Activated naive CD4-positive, alpha-beta T cell treated with anti-CD3 and anti-CD28 coated beads, Interleukin-2, amount 50 U/mL, for 24 hours (primary cell): ENCODE results near the gene ZFP64.
A peak's percentile ranks its signal among the peaks of the same experiment; 100 is the strongest.
"Not testable (repeated sequence)": the region's sequence is repeated elsewhere in the genome, so short reads cannot be mapped to it uniquely, and the experiment has no call there.

ENCODE experiments used
- H3K27ac Mint-ChIP-seq: one replicate; pipeline ENCODE4 v1.8.0; 2021; ENCODE audit warnings: mild to moderate bottlenecking, mixed read lengths
- H3K27me3 Mint-ChIP-seq: one replicate; pipeline ENCODE4 v1.8.0; 2021; ENCODE audit warnings: mixed read lengths
- H3K36me3 Mint-ChIP-seq: one replicate; pipeline ENCODE4 v1.8.0; 2021; ENCODE audit warnings: mixed read lengths
- H3K4me1 Mint-ChIP-seq: one replicate; pipeline ENCODE4 v1.8.0; 2021; ENCODE audit warnings: mixed read lengths
- H3K4me3 Mint-ChIP-seq: one replicate; pipeline ENCODE4 v1.8.0; 2021; ENCODE audit warnings: mild to moderate bottlenecking, mixed read lengths
- H3K9me3 Mint-ChIP-seq: one replicate; pipeline ENCODE4 v1.8.0; 2021; ENCODE audit warnings: mixed read lengths

The ZFP64 gene

DNA sequence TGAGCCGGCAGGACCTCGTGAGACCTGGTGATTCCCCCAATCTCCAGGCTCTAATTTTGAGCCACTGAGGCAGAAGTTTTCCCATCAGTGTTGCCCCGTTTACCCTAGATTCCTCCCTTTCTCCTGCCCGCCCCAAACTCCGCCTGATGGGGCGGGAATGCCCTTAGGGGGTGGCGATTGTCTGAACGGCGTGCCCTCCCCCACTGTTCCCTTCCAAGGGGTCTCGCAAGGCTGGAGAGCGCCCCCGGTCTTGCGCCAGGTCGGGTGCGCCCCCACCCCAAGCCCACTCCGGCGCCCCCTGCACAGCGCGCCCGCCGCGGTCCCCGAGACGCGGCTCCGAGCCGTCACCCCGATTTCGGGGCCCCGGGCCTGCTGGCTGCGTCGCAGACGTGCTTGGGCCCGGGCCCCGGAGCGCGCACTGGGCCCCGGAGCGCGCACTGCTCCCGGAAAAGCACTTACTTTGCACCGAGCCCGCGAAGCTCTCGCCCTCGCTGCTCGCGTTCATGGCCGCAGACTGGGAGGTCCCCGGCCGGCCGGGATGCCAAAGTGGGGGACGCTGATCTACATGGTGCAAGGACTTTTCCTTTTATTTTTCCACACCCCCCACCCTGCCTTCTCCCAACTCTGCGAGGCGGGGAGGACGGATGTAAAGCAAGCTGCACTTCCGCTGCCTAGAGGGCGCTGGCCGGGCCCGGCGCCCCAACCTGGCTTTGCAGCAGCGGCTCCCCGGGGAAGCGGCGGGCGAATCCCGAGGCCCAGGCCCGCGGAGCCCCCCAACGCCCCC, at the start of gene ZFP64:
Gene ZFP64, minus strand, starts transcription at position 648 of the 784 bp plus-strand sequence. Its CDS starts 143 bp downstream, at position 505.
- H3K27me3 Mint-ChIP-seq, result no peaks in the 10 kb centered on the region
- H3K4me1 Mint-ChIP-seq, result peaks cover 23% of the 10 kb centered on the region
- peak within 1 kb of the TSS; percentile 97 for H3K27ac Mint-ChIP-seq
- H3K36me3 Mint-ChIP-seq, result no peaks in the 10 kb centered on the region
- H3K4me3 Mint-ChIP-seq, result peak within 1 kb of the TSS; percentile 93
- no peaks in the 10 kb centered on the region for H3K9me3 Mint-ChIP-seq

DNA sequence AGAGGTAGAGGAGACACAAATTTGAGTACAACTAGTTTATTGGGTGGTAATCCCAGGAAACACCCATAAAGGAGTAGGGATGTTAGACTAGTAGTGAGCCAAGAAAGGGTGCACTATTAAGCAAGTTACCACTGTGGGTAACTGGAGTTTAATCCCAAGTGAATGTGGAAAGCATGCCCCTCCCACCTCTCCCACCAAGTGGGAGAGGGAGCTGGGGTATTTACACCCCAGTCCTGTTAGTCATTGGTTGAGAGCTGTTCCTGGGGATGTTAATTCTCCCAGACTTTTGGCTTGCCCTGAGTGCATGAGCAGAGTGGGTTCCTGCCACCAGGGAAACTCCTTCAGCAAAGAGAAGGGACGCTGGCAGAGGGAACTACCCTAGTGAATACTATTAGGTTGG, 49.2 kb upstream of the ZFP64 start:
- H3K4me3 Mint-ChIP-seq, result no peak overlapping the region
- H3K4me1 Mint-ChIP-seq, result peaks cover 19% of the 10 kb centered on the region
- H3K27me3 Mint-ChIP-seq, result no peaks in the 10 kb centered on the region
- H3K27ac Mint-ChIP-seq, result no peak overlapping the region
- H3K9me3 Mint-ChIP-seq, result no peaks in the 10 kb centered on the region
- H3K36me3 Mint-ChIP-seq, result no peaks in the 10 kb centered on the region

DNA sequence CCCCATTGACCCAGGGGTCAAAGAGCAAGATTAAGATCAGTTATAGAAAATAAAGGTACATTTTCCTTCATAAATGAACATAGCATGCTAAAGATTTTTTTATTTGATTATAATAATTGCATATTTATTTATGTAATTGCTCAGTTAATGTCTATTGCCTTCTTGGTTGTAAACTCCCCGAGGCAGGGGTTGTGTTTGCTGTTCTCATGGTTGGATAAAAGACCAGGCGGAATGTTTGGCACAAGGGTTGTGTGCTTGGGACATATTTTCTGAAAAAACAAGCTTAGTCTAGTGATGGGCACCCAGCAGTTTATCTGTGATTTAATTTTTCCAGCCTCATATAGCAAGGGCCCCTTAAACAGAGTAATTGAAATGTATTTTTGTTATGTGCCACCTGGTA, 47.5 kb upstream of the ZFP64 start:
- H3K36me3 Mint-ChIP-seq, result no peaks in the 10 kb centered on the region
- H3K27ac Mint-ChIP-seq, result no peak overlapping the region
- H3K4me3 Mint-ChIP-seq, result no peak overlapping the region
- H3K4me1 Mint-ChIP-seq, result peaks cover 17% of the 10 kb centered on the region
- H3K27me3 Mint-ChIP-seq, result no peaks in the 10 kb centered on the region
- no peaks in the 10 kb centered on the region for H3K9me3 Mint-ChIP-seq

DNA sequence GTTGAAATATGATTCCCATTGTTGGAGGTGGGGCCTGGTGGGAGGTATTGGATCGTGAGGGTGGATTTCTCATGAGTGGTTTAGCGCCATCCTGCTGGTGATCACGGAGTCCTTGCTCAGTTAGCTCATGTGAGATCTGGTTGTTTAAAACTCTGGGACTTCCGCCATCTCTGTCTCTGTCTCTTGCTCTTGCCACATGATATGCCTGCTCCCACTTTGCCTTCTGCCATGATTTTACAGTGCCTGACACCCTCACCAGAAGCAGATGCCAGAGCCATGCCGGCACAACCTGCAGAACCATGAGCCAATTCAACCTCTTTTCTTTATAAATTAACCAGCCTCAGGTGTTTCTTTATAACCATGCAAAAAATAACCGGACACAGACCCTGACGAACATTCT, 44.7 kb upstream of the ZFP64 start:
- Mint-ChIP-seq H3K27ac (no peak overlapping the region), H3K27me3 (no peaks in the 10 kb centered on the region), H3K36me3 (no peaks in the 10 kb centered on the region), H3K4me3 (no peak overlapping the region), H3K9me3 (no peaks in the 10 kb centered on the region), H3K4me1 (peaks cover 3% of the 10 kb centered on the region)

DNA sequence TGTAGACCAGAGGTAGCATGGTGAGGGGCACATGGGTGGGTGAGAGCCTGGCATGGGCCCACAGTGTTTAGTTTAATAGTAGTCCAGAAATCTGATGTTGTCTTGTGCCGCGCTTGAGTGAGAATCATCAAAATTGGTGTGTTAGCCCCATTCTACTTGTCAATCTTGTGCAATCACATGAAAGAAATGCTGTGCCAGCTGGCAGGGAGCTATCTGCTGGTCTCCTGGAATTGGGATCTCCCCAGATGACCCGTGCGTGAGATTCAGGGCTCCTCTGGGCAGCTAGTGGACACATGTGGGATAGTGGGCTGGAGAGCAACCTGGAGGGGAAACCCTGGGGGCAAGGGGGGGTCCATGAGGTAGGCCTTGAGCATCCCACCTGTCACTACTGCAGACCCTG, 43.5 kb upstream of the ZFP64 start:
- no peak overlapping the region for H3K4me3 Mint-ChIP-seq
- no peaks in the 10 kb centered on the region for H3K36me3 Mint-ChIP-seq
- no peaks in the 10 kb centered on the region for H3K9me3 Mint-ChIP-seq
- H3K27ac Mint-ChIP-seq, result no peak overlapping the region
- H3K4me1 Mint-ChIP-seq, result no peaks in the 10 kb centered on the region
- no peaks in the 10 kb centered on the region for H3K27me3 Mint-ChIP-seq

DNA sequence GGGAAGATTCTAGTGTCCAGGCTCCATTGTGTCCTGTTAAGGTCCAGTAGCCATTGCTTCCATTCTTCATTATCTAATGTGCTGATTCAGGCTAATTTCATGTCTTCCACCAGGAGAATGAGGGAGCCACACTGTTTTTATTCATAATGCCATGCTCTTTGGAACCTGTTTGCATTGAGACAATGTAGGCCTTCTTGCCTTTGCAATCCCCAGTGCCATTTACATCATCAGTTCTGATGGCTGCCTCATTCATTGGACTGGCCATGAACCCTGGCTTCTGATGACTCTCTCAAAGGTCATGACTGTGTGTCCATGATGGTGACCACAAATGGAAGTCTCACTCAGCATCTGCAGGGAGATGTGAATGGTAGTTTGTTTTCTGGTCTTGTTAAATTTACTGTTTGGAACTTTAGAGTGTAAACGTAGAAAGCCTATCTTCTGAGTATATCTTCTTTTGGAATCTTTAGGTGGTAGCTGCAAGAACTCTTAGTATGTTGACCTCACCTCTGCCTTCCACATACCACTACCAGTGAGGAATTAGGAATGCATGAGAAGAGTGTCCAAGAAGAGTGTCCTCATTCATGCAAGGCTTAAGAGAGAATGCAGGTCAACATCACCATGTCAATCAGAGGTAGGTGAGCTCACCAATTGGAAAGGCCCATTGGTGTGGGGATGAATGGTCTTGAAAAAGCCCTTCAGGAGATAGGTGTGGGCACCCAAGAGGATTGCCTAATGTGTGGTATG, 42.9 kb upstream of the ZFP64 start:
- Mint-ChIP-seq H3K36me3 (no peaks in the 10 kb centered on the region), H3K27ac (no peak overlapping the region), H3K27me3 (no peaks in the 10 kb centered on the region), H3K4me3 (no peak overlapping the region), H3K9me3 (no peaks in the 10 kb centered on the region), H3K4me1 (no peaks in the 10 kb centered on the region)

DNA sequence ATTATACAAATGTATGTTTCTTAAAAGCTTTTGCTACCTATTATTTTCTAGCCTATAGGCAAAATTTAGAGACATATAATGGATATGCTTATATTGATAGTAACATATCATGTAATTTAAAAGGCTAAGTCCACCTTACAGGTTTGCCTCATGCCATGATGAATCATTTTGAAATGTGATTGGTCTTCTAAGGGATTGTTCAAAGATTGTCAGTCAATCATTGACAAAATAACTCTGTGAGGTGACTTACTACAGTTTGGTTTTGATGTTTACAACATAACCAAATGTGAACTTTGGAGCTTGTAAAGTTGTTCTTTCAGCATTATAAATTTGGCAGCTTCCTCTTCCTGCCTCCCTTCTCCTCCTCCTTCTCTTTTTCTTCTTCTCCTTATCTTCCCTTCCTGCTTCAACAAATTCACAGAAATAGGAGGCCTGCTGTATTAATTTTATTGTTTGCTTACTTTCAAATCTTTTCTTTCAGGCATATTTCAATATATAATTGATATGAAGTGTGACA, 39.7 kb upstream of the ZFP64 start:
- Mint-ChIP-seq H3K4me3 (no peak overlapping the region), H3K27ac (no peak overlapping the region), H3K36me3 (no peaks in the 10 kb centered on the region), H3K4me1 (no peaks in the 10 kb centered on the region), H3K27me3 (peaks cover 2% of the 10 kb centered on the region), H3K9me3 (no peaks in the 10 kb centered on the region)

DNA sequence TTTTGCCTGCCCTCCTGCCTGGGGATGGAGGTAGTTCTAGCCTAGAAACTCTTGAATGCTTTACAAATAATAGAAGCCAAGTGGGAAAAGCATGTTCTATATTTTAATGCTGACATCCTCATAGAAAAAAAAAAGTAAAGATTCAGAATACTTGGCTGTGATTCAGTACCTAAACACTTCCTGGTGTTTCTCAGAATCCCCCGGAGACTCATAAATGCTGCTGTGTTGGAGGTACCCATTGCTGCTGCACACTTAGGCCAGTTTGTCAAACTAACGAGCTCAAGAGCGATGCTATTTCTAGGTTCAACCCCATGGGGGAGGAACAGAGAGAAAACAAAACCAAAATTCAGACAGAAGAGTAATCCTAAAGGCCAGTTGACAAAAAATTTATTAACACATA, 38.8 kb upstream of the ZFP64 start:
- no peaks in the 10 kb centered on the region for H3K9me3 Mint-ChIP-seq
- H3K4me3 Mint-ChIP-seq, result no peak overlapping the region
- H3K4me1 Mint-ChIP-seq, result no peaks in the 10 kb centered on the region
- no peak overlapping the region for H3K27ac Mint-ChIP-seq
- H3K36me3 Mint-ChIP-seq, result no peaks in the 10 kb centered on the region
- H3K27me3 Mint-ChIP-seq, result peaks cover 3% of the 10 kb centered on the region

DNA sequence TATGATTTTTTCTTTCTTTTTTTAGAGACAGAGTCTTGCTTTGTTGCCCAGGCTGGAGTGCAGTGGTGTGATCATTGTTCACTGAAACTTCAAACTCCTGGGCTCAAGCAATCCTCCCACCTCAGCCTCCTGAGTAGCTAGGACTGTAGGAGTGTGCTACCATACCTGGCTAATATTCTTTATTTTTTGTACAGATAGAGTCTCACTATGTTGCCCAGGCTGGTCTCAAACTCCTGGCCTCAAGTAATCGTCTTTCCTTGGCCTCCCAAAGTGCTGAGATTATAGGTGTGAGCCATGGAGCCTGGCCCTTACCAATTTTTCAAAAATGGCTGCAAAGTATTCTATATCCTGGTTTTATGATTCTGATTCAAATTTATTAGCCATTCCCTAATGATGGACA, 37.8 kb upstream of the ZFP64 start:
- not testable (repeated sequence) for H3K27ac Mint-ChIP-seq, H3K4me3 Mint-ChIP-seq

DNA sequence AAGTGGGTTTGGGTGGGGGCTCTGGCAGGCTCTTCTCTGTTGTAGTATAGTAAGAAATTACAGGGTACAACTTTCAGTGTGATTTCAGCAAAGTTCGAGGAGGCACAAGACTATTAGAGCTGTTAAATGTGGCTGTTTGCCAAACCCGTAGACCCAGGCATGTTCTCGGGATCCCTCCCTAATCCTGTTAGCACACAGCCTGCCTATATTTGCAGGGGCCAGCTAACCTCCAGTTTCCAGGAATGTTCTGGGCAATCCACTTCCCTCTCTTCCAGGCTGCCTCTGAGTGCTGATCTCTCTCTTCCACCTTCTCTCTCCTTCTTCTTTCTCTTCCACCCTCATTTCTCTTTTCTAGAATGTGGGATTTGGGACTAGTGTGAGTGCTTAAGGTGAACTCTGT, 34.8 kb upstream of the ZFP64 start:
- Mint-ChIP-seq H3K9me3 (peaks cover 5% of the 10 kb centered on the region), H3K4me1 (no peaks in the 10 kb centered on the region), H3K4me3 (no peak overlapping the region), H3K36me3 (peaks cover 5% of the 10 kb centered on the region), H3K27ac (no peak overlapping the region), H3K27me3 (peaks cover 4% of the 10 kb centered on the region)

More for the DNA sequence above, 37.8 kb upstream of the ZFP64 start:
- H3K4me1 Mint-ChIP-seq, H3K27me3 Mint-ChIP-seq, H3K9me3 Mint-ChIP-seq, H3K36me3 Mint-ChIP-seq: not testable (repeated sequence)

DNA sequence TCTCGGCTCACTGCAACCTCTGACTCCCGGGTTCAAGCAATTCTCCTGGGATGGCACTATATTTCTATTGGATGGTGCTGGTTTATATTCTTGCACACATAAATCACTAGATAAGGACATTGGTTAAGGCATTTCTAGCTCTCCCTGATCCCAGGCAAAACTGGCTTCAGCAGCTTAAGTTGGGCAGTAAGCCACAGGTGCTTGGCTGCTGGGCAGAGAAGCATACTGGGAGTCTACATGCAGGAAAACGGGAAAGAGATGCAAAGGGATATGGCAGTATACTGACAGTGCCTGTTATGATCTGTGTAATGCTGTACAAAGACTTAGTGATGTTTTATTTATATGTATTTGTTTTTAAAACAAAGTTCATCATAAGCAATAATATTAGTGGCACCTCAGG, 33.3 kb upstream of the ZFP64 start:
- no peaks in the 10 kb centered on the region for H3K4me1 Mint-ChIP-seq
- H3K4me3 Mint-ChIP-seq, result no peak overlapping the region
- peaks cover 5% of the 10 kb centered on the region for H3K9me3 Mint-ChIP-seq
- peaks cover 4% of the 10 kb centered on the region for H3K27me3 Mint-ChIP-seq
- H3K27ac Mint-ChIP-seq, result no peak overlapping the region
- H3K36me3 Mint-ChIP-seq, result peaks cover 5% of the 10 kb centered on the region

DNA sequence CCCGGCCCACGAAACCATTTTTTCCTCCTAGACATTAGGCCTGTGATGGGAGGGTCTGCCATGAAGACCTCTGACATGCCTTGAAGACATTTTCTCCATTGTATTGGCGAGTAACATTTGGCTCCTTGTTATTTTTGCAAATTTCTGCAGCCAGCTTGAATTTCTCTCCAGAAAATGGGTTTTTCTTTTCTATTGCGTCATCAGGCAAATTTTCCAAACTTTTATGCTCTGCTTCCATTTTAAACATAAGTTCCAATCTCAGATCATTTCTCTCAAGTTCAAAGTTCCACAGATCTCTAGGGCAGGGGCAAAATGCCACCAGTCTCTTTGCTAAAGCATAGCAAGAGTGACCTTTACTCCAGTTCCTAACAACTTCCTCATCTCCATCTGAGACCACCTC, 29.8 kb upstream of the ZFP64 start:
- H3K27me3 Mint-ChIP-seq, H3K4me3 Mint-ChIP-seq, H3K4me1 Mint-ChIP-seq, H3K27ac Mint-ChIP-seq: not testable (repeated sequence)
- Mint-ChIP-seq H3K36me3 (peaks cover 10% of the 10 kb centered on the region), H3K9me3 (peaks cover 14% of the 10 kb centered on the region)

DNA sequence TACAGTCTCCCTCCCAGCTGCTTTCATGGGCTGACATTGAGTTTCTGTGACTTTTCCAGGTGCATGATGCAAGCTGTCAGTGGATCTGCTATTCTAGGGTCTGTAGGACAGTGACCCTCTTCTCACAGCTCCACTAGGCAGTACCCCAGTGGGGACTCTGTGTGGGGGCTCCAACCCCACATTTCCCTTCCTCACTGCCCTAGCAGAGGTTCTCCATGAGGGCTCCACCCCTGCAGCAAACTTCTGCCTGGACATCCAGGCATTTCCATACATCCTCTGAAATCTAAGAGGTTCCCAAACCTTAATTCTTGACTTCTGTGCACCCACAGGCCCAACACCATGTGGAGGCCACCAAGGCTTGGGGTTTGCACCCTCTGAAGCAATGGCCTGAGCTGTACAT, 29.3 kb upstream of the ZFP64 start:
- H3K9me3 Mint-ChIP-seq, result peaks cover 14% of the 10 kb centered on the region

DNA sequence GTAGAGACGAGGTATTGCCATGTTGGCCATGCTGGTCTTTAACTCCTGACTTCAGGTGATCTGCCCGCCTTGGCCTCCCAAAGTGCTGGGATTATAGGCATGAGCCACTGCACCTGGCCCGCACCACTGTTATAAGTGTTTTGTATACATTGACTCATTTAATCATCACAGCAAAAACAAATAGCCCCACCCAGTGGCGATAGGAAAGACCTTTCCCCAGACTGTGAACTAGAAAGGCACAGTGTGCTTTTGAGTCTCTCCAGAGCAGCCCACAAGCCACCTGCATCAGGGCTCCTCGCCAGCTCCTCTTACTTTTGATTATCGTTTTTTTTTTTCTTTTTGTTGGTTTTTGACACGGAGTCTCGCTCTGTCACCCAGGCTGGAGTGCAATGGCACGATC, 27.9 kb upstream of the ZFP64 start:
- Mint-ChIP-seq H3K36me3 (peaks cover 10% of the 10 kb centered on the region), H3K27me3 (peaks cover 6% of the 10 kb centered on the region)

More for the DNA sequence above, 29.3 kb upstream of the ZFP64 start:
- H3K36me3 Mint-ChIP-seq, result peaks cover 10% of the 10 kb centered on the region
- not testable (repeated sequence) for H3K27me3 Mint-ChIP-seq, H3K4me1 Mint-ChIP-seq, H3K27ac Mint-ChIP-seq, H3K4me3 Mint-ChIP-seq

DNA sequence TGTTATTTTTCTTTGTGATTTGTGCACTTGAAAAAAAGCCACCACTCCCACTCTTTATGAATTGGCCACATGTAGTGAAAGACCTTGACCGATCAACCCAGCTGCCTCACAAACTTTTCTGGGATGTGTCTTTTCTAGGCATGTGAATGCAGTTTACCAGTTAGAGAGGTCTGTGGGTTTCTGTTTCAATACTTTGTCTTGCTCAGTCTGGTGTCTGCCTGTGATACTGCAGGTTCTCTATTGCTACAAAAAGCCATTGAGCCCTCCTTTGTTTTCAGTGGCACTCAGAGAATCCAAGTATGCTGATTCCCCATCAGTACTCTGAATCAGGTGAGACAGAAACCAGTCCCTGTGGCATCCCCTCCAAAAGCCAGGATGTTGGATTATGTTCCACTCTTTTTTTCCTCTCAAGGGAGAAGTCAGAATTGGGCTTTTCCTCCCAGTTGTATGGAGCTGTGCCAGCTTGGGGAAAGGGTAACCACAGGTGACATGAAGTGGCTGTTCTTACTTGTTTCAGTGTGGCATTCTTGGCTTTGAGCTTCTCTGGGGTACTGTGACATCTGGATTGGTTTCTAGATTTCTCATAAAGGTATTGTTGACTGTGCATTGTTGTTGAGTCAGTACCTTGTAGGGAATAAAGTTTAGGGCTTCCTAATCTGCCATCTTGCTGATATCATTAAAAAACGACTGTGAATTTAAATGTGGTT, 26.3 kb upstream of the ZFP64 start:
- H3K36me3 Mint-ChIP-seq, result peaks cover 10% of the 10 kb centered on the region
- peaks cover 9% of the 10 kb centered on the region for H3K27me3 Mint-ChIP-seq
- no peak overlapping the region for H3K4me3 Mint-ChIP-seq
- no peak overlapping the region for H3K27ac Mint-ChIP-seq
- peaks cover 14% of the 10 kb centered on the region for H3K9me3 Mint-ChIP-seq
- no peaks in the 10 kb centered on the region for H3K4me1 Mint-ChIP-seq

More for the DNA sequence above, 27.9 kb upstream of the ZFP64 start:
- peaks cover 14% of the 10 kb centered on the region for H3K9me3 Mint-ChIP-seq
- no peak overlapping the region for H3K4me3 Mint-ChIP-seq
- no peak overlapping the region for H3K27ac Mint-ChIP-seq
- no peaks in the 10 kb centered on the region for H3K4me1 Mint-ChIP-seq

DNA sequence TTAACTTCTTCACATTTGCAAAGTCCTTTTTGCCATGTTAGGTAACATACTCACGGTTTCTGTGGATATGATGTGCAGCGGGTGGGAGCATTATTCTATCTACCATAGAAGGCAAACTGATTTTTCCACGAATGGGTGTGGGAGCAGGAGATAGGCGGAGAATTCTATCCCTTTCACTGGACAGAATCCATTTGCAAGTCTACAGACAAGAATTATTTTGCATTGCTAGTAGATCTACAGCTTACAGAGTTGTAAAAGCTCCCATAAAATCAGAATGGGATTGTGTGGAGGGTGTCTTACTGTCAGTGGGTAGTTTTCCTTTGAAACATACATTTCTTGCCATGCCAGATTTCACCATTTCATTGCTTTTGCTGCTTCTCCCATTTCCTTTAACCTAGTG, 22.4 kb upstream of the ZFP64 start:
- H3K27me3 Mint-ChIP-seq, result peaks cover 11% of the 10 kb centered on the region
- H3K4me3 Mint-ChIP-seq, result no peak overlapping the region
- H3K9me3 Mint-ChIP-seq, result peaks cover 17% of the 10 kb centered on the region
- no peaks in the 10 kb centered on the region for H3K4me1 Mint-ChIP-seq
- peaks cover 8% of the 10 kb centered on the region for H3K36me3 Mint-ChIP-seq
- no peak overlapping the region for H3K27ac Mint-ChIP-seq
